ENCODE results near the gene OSBPL9.

GRCh38 chr1:51689643-51690042 lies 72.8 kb downstream of the OSBPL9 start:
- TF ChIP-seq CTCF (IDR thresholded peaks at IDR 0.05; ENCODE audit: low read length) (no peak), EZH2 (IDR thresholded peaks at IDR 0.05; ENCODE audit: borderline replicate concordance, low read length) (no peak)

All from OCI-LY1 (cell line).